WTC11 (cell line): ENCODE results near the gene NDUFAF2. TPM values are rescaled to one million over a fixed set of nuclear protein-coding genes. Genes with fewer than 3 reads are reported as not detected.

ENCODE experiments used
- ATAC-seq: fragments of 200-7000 bp; cut with Tn5 transposase; 2 replicates; pipeline ENCODE4 v1.10.0; 2021; ENCODE audit warnings: mild to moderate bottlenecking, moderate library complexity
- CTCF ChIA-PET: fragments of 300-600 bp; sonication (Branson Sonifier 250); formaldehyde crosslinking; loops from one replicate; lab custom pipeline; 2021; ENCODE audit warnings: antibody characterized with exemption; lab: Charles Lee
- POLR2A ChIA-PET: fragments of 350-600 bp; sonication (Branson Sonifier 250); formaldehyde crosslinking; loops from one replicate; lab custom pipeline; 2021; ENCODE audit warnings: antibody characterized with exemption; lab: Charles Lee
- DNase-seq: peaks from one replicate; pipeline ENCODE4 v3.0.0; 2021; ENCODE audit warnings: low spot score
- H3K27ac Mint-ChIP-seq: 2 replicates; pipeline ENCODE4 v1.8.0; 2021; ENCODE audit warnings: mixed read lengths
- H3K27me3 Mint-ChIP-seq: 2 replicates; pipeline ENCODE4 v1.8.0; 2021; ENCODE audit warnings: low read depth, mild to moderate bottlenecking, moderate library complexity, mixed read lengths
- H3K36me3 Mint-ChIP-seq: 2 replicates; pipeline ENCODE4 v1.8.0; 2021; ENCODE audit warnings: mixed read lengths
- H3K4me1 Mint-ChIP-seq: 2 replicates; pipeline ENCODE4 v1.8.0; 2022; ENCODE audit warnings: mixed read lengths
- H3K4me3 Mint-ChIP-seq: 2 replicates; pipeline ENCODE4 v1.8.0; 2021; ENCODE audit warnings: mild to moderate bottlenecking, moderate library complexity, mixed read lengths
- H3K9me3 Mint-ChIP-seq: 2 replicates; pipeline ENCODE4 v1.8.0; 2021; ENCODE audit warnings: mixed read lengths
- CREB1 ChIP-seq: sonication (generic); formaldehyde crosslinking; IDR thresholded peaks from 2 replicates; pipeline ENCODE4 v1.8.0; 2023; ENCODE audit warnings: mild to moderate bottlenecking, missing genetic modification reagents
- CREM ChIP-seq: sonication (generic); formaldehyde crosslinking; IDR thresholded peaks from 2 replicates; pipeline ENCODE4 v1.8.1; 2022; ENCODE audit warnings: mild to moderate bottlenecking, missing genetic modification reagents, moderate library complexity
- CTCF ChIP-seq: fragments of 200-600 bp; IDR thresholded peaks from 2 replicates; pipeline ENCODE4 v1.8.0; 2022; ENCODE audit warnings: antibody characterized with exemption
- ELF4 ChIP-seq: sonication (generic); formaldehyde crosslinking; IDR thresholded peaks from 2 replicates; pipeline ENCODE4 v1.8.1; 2022; ENCODE audit warnings: low read depth, mild to moderate bottlenecking, moderate library complexity, missing genetic modification reagents
- EMX1 ChIP-seq: fragments of 250-450 bp; sonication (Bioruptor Pico); IDR thresholded peaks from 2 replicates; pipeline ENCODE4 v1.8.0; 2021; ENCODE audit warnings: mild to moderate bottlenecking
- GTF2I ChIP-seq: fragments of 250-450 bp; sonication (Bioruptor Pico); conservative IDR thresholded peaks from 2 replicates; pipeline ENCODE4 v1.4.0; 2021; ENCODE audit warnings: mild to moderate bottlenecking
- MYBL2 ChIP-seq: sonication (generic); formaldehyde crosslinking; IDR thresholded peaks from 2 replicates; pipeline ENCODE4 v1.8.1; 2023; ENCODE audit warnings: mild to moderate bottlenecking, moderate library complexity, missing genetic modification reagents
- NFYB ChIP-seq: sonication (generic); formaldehyde crosslinking; conservative IDR thresholded peaks from 2 replicates; pipeline ENCODE4 v1.8.0; 2022; ENCODE audit warnings: low read depth, missing genetic modification reagents
- SP1 ChIP-seq: sonication (generic); formaldehyde crosslinking; conservative IDR thresholded peaks from 2 replicates; pipeline ENCODE4 v1.8.1; 2022; ENCODE audit warnings: missing genetic modification reagents
- STAT6 ChIP-seq: sonication (generic); formaldehyde crosslinking; conservative IDR thresholded peaks from 2 replicates; pipeline ENCODE4 v1.8.1; 2023; ENCODE audit warnings: mild to moderate bottlenecking, low read depth, missing genetic modification reagents, moderate library complexity
- TCF7 ChIP-seq: sonication (generic); formaldehyde crosslinking; IDR thresholded peaks from 2 replicates; pipeline ENCODE4 v1.8.0; 2022; ENCODE audit warnings: mild to moderate bottlenecking, low read depth, missing genetic modification reagents, moderate library complexity
- TP53 ChIP-seq: sonication (generic); formaldehyde crosslinking; IDR thresholded peaks from 2 replicates; pipeline ENCODE4 v1.8.1; 2023; ENCODE audit warnings: mild to moderate bottlenecking, missing genetic modification reagents
- ZNF121 ChIP-seq: sonication (generic); formaldehyde crosslinking; IDR thresholded peaks from 2 replicates; pipeline ENCODE4 v1.8.0; 2023; ENCODE audit warnings: missing genetic modification reagents
- ZNF138 ChIP-seq: sonication (generic); formaldehyde crosslinking; conservative IDR thresholded peaks from 2 replicates; pipeline ENCODE4 v1.8.1; 2022; ENCODE audit warnings: mild to moderate bottlenecking, moderate library complexity, missing genetic modification reagents
- ZNF416 ChIP-seq: fragments of 250-450 bp; sonication (Bioruptor Pico); IDR thresholded peaks from 2 replicates; pipeline ENCODE4 v1.9.0; 2021; ENCODE audit warnings: mild to moderate bottlenecking, inconsistent platforms
- total RNA-seq: library from RNA; stranded (reverse); gene quantifications from 3 replicates; pipeline ENCODE4 v1.2.3, GENCODE V29; 2021
- TF ChIP-seq, protein P1 (sequence below): fragments of 250-450 bp; sonication (Bioruptor Pico); conservative IDR thresholded peaks from 2 replicates; pipeline ENCODE4 v1.9.0; 2021; ENCODE audit warnings: mild to moderate bottlenecking
- TF ChIP-seq, protein P2 (sequence below): sonication (generic); formaldehyde crosslinking; IDR thresholded peaks from 2 replicates; pipeline ENCODE4 v1.8.1; 2022; ENCODE audit warnings: mild to moderate bottlenecking, moderate library complexity, missing genetic modification reagents

Gene NDUFAF2
- total RNA-seq, 1 experiment from 2014 or later, result 42.0 TPM

- no peaks in the 10 kb centered on the region for H3K4me1 Mint-ChIP-seq
- H3K4me3 Mint-ChIP-seq, result no peak overlapping the region
- H3K36me3 Mint-ChIP-seq, result peaks cover 4% of the 10 kb centered on the region; the same call in 1 of the 2 replicates
- H3K27ac Mint-ChIP-seq, result no peak overlapping the region
- DNase-seq (no peak), ATAC-seq (no peak)
- CTCF ChIA-PET, result interaction anchor here (1.0 to 1.3 kb wide), 4 partner anchors 9 to 109 kb away, joined by 3 to 4 read pairs (median 3); partner anchors contain the start of genes ERCC8 and NDUFAF2
- H3K9me3 Mint-ChIP-seq, result peaks cover 14% of the 10 kb centered on the region
- POLR2A ChIA-PET, result no interaction called here
- H3K27me3 Mint-ChIP-seq, result no peaks in the 10 kb centered on the region
- TF ChIP-seq, protein P1, sequence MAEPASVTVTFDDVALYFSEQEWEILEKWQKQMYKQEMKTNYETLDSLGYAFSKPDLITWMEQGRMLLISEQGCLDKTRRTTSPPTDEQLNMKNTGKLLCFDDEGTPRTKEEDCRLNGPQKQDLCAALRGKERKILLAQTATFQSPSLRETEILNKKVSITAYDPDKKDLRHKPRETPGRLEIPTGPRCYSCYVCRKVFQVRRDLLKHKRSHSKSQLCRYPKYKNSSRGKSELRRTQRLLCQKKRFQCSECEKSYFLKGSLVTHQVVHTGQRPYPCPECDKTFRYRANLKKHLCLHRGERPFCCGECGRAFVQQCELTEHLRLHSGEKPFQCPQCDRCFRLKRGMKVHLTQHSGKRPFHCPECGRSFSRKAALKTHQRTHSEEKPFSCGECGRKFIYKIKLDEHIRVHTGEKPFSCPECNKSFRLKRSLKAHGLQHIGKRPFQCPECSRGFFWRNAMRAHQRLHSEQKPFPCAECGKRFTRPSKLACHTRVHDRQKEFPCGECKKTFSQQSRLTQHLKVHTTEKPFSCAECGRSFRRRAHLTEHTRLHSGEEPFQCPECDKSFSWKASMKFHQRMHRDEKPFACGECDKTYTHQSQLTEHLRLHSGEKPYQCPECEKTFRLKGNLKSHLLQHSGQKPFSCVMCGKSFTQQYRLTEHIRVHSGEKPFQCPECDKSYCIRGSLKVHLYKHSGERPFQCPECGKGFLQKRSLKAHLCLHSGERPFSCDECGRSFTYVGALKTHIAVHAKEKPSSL (CRISPR knock-in tag), result no peak
- TF ChIP-seq GTF2I (no peak), CTCF (peak; percentile 55)
Measured at GRCh38 chr5:60960591-60960990, 15.6 kb downstream of the NDUFAF2 start.

DNA sequence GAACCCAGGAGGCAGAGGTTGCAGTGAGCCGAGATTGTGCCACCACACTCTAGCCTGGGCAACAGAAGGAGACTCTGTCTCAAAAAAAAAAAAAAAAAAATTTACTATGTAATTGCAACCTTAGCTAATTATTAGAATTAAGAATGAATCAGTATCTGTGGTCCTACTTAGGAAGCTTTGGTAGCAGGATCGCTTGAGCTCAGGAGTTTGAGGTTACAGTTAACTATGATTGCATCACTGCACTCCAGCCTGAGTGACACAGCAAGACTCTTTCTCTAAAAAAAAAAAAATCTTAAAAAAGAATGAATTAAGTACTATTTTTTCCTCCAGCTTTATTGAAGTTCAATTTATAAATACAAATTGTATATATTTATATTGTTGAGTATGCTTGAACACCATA lies 16.7 kb downstream of the NDUFAF2 start:
- Mint-ChIP-seq H3K4me1 (no peaks in the 10 kb centered on the region), H3K27me3 (no peaks in the 10 kb centered on the region), H3K36me3 (peaks cover 4% of the 10 kb centered on the region), H3K4me3 (no peak overlapping the region), H3K27ac (no peak overlapping the region), H3K9me3 (peaks cover 19% of the 10 kb centered on the region)
- CTCF ChIA-PET, result interaction anchor here (0.6 to 0.7 kb wide), 2 partner anchors 18 to 920 kb away, joined by 3 to 4 read pairs; no protein-coding TSS in a partner anchor
- TF ChIP-seq CTCF (no peak), TP53 (CRISPR knock-in tag) (no peak), CREM (CRISPR knock-in tag) (no peak), MYBL2 (no peak), SP1 (CRISPR knock-in tag) (no peak), ZNF416 (CRISPR knock-in tag) (no peak), STAT6 (CRISPR knock-in tag) (no peak), TCF7 (CRISPR knock-in tag) (no peak), EMX1 (no peak)
- TF ChIP-seq, protein P2, sequence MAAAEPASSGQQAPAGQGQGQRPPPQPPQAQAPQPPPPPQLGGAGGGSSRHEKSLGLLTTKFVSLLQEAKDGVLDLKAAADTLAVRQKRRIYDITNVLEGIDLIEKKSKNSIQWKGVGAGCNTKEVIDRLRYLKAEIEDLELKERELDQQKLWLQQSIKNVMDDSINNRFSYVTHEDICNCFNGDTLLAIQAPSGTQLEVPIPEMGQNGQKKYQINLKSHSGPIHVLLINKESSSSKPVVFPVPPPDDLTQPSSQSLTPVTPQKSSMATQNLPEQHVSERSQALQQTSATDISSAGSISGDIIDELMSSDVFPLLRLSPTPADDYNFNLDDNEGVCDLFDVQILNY (CRISPR knock-in tag), result no peak
- DNase-seq (no peak), ATAC-seq (no peak)
- POLR2A ChIA-PET, result no interaction called here

GRCh38 chr5:60972231-60972630 lies 27.2 kb downstream of the NDUFAF2 start:
- CTCF ChIA-PET, result no interaction called here
- Mint-ChIP-seq H3K36me3 (peaks cover 5% of the 10 kb centered on the region; the same call in 1 of the 2 replicates), H3K4me1 (no peaks in the 10 kb centered on the region), H3K4me3 (no peak overlapping the region), H3K9me3 (peaks cover 14% of the 10 kb centered on the region), H3K27me3 (no peaks in the 10 kb centered on the region), H3K27ac (no peak overlapping the region)
- POLR2A ChIA-PET, result no interaction called here
- ATAC-seq (no peak), DNase-seq (no peak)
- TF ChIP-seq CREB1 (CRISPR knock-in tag), result no peak
- TF ChIP-seq ZNF138, result no peak
- no peak for TF ChIP-seq NFYB (CRISPR knock-in tag)
- TF ChIP-seq CTCF, result no peak
- no peak for TF ChIP-seq ELF4
- TF ChIP-seq ZNF121 (CRISPR knock-in tag), result no peak
